Measurements from ENCODE around the gene SLC15A4. TPM values are rescaled to one million over a fixed set of nuclear protein-coding genes. Genes with fewer than 3 reads are reported as not detected.
A peak's percentile ranks its signal among the peaks of the same experiment; 100 is the strongest.

The SLC15A4 gene
- total and polyA plus RNA-seq, 2 of the 13 experiments (the other 11 are each of a cell fraction or from before 2014, with no cell fraction given): 17.3 to 22.7 TPM

- TF ChIP-seq TARDBP (CRISPR knock-in tag; IDR thresholded peaks at IDR 0.05) (peak; percentile 84; the same call in 1 of the 2 replicates), ZHX1 (CRISPR knock-in tag; IDR thresholded peaks at IDR 0.05; ENCODE audit: low read depth) (peak; percentile 95), SOX5 (CRISPR knock-in tag; IDR thresholded peaks at IDR 0.05; ENCODE audit: borderline replicate concordance) (peak; percentile 72), LCORL (IDR thresholded peaks at IDR 0.05) (no peak), LCORL (CRISPR knock-in tag; IDR thresholded peaks at IDR 0.05) (peak; percentile 68), MBNL3 (CRISPR knock-in tag; conservative IDR thresholded peaks at IDR 0.05) (no peak), NR2F6 (IDR thresholded peaks at IDR 0.05) (peak; percentile 49; the same call in 1 of the 2 replicates), NR2F6 (CRISPR knock-in tag; IDR thresholded peaks at IDR 0.05) (peak; percentile 64), ZNF260 (CRISPR knock-in tag; IDR thresholded peaks at IDR 0.05; ENCODE audit: borderline replicate concordance, low read depth) (no peak), ZNF605 (CRISPR knock-in tag; IDR thresholded peaks at IDR 0.05) (peak; percentile 67), RXRB (CRISPR knock-in tag; IDR thresholded peaks at IDR 0.05; ENCODE audit: borderline replicate concordance) (peak; percentile 39), ZC3H4 (CRISPR knock-in tag; IDR thresholded peaks at IDR 0.05; ENCODE audit: borderline replicate concordance) (no peak), IKZF1 (IDR thresholded peaks at IDR 0.05) (no peak), SP5 (CRISPR knock-in tag; IDR thresholded peaks at IDR 0.05; ENCODE audit: borderline replicate concordance, low read depth) (peak; percentile 60; the same call in 1 of the 2 replicates), CBX5 (CRISPR knock-in tag; IDR thresholded peaks at IDR 0.05; ENCODE audit: borderline replicate concordance) (peak; percentile 38; the same call in 1 of the 2 replicates), RARA (CRISPR knock-in tag; IDR thresholded peaks at IDR 0.05) (peak; percentile 61; the same call in 1 of the 2 replicates), KMT2B (CRISPR knock-in tag; IDR thresholded peaks at IDR 0.05) (0 out of 2 replicates have a peak, but pooled peaks have one; percentile 35), ZGPAT (CRISPR knock-in tag; IDR thresholded peaks at IDR 0.05) (0 out of 2 replicates have a peak, but pooled peaks have one; percentile 49), CEBPG (CRISPR knock-in tag; IDR thresholded peaks at IDR 0.05) (peak; percentile 66)
- TF ChIP-seq, protein P1, sequence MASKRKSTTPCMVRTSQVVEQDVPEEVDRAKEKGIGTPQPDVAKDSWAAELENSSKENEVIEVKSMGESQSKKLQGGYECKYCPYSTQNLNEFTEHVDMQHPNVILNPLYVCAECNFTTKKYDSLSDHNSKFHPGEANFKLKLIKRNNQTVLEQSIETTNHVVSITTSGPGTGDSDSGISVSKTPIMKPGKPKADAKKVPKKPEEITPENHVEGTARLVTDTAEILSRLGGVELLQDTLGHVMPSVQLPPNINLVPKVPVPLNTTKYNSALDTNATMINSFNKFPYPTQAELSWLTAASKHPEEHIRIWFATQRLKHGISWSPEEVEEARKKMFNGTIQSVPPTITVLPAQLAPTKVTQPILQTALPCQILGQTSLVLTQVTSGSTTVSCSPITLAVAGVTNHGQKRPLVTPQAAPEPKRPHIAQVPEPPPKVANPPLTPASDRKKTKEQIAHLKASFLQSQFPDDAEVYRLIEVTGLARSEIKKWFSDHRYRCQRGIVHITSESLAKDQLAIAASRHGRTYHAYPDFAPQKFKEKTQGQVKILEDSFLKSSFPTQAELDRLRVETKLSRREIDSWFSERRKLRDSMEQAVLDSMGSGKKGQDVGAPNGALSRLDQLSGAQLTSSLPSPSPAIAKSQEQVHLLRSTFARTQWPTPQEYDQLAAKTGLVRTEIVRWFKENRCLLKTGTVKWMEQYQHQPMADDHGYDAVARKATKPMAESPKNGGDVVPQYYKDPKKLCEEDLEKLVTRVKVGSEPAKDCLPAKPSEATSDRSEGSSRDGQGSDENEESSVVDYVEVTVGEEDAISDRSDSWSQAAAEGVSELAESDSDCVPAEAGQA (IDR thresholded peaks at IDR 0.05; ENCODE audit: low read depth): peak; percentile 80
- TF ChIP-seq, protein P1 (CRISPR knock-in tag; IDR thresholded peaks at IDR 0.05; ENCODE audit: borderline replicate concordance): no peak
Observed at GRCh38 chr12:128861226-128862016, 37.7 kb upstream of the SLC15A4 start (continued).
